HepG2 (cell line): ENCODE results near the gene C9orf50. TPM values are rescaled to one million over a fixed set of nuclear protein-coding genes. Genes with fewer than 3 reads are reported as not detected.

Source experiments
- MBD4 ChIP-seq: IDR thresholded peaks from 2 replicates; pipeline ENCODE4 v1.6.1; 2012; ENCODE audit warnings: low read length, inconsistent platforms, borderline replicate concordance
- NFYC ChIP-seq: IDR thresholded peaks from 2 replicates; pipeline ENCODE4 v1.6.1; 2016; ENCODE audit warnings: missing genetic modification reagents, missing compliant biosample characterization
- PRPF4 ChIP-seq: fragments of 200-400 bp; formaldehyde crosslinking; IDR thresholded peaks from 2 replicates; pipeline ENCODE4 v1.6.1; 2016; ENCODE audit warnings: low read length, low read depth; ENCODE audit not compliant: poor library complexity, severe bottlenecking
- SMAD9 ChIP-seq: sonication (generic); formaldehyde crosslinking; IDR thresholded peaks from 2 replicates; pipeline ENCODE4 v1.5.1; 2020; ENCODE audit warnings: mild to moderate bottlenecking, missing genetic modification reagents
- TCF12 ChIP-seq, 2 experiments: fragments of 450-650 bp in 1 of 2; sonication (generic) in 1 of 2; formaldehyde crosslinking in 1 of 2; IDR thresholded peaks; 2 replicates each; pipeline versions ENCODE4 v1.6.1 to v1.8.0; 2017 to 2022; ENCODE audit warnings: antibody characterized with exemption in 1 of 2, mild to moderate bottlenecking in 1 of 2, missing genetic modification reagents in 1 of 2, moderate library complexity in 1 of 2
- ZNF225 ChIP-seq: sonication (generic); formaldehyde crosslinking; IDR thresholded peaks from 2 replicates; pipeline ENCODE4 v1.4.0; 2020; ENCODE audit warnings: mild to moderate bottlenecking, missing genetic modification reagents
- ZNF605 ChIP-seq: sonication (generic); formaldehyde crosslinking; IDR thresholded peaks from 2 replicates; pipeline ENCODE4 v1.8.0; 2022; ENCODE audit warnings: mild to moderate bottlenecking, missing genetic modification reagents
- polyA plus RNA-seq, 8 experiments: library from polyadenylated mRNA; depleted of rRNA in 3 of 8; stranded (reverse) in 7 of 8; unstranded in 1 of 8; fragments of >200 nt; fragmentation: Illumina TruSeq in 4 of 8; extraction: Trizol in 4 of 8; gene quantifications; 2 replicates each; pipeline versions ENCODE4 v1.2.1 to v1.2.3, GENCODE V29; 2011 to 2016; ENCODE audit warnings: low read depth in 4 of 8, missing spikeins in 1 of 8, mixed read lengths in 1 of 8; ENCODE audit not compliant: insufficient read depth in 1 of 8
- total RNA-seq, 5 experiments: library from RNA; depleted of rRNA; stranded (reverse); fragments of >200 nt; fragmentation: Illumina TruSeq; extraction: Trizol; gene quantifications; 2 replicates each; pipeline ENCODE4 v1.2.3, GENCODE V29; 2016; ENCODE audit warnings: low read depth in 1 of 5
- TF ChIP-seq, protein P1 (sequence below): sonication (generic); formaldehyde crosslinking; IDR thresholded peaks from 2 replicates; pipeline ENCODE4 v1.4.0; 2020; ENCODE audit warnings: missing genetic modification reagents, borderline replicate concordance
- TF ChIP-seq, protein P2 (sequence below): sonication (generic); formaldehyde crosslinking; conservative IDR thresholded peaks from 2 replicates; pipeline ENCODE4 v1.8.0; 2022; ENCODE audit warnings: low read depth, missing genetic modification reagents
- TF ChIP-seq, protein P3 (sequence below): sonication (generic); formaldehyde crosslinking; IDR thresholded peaks from 2 replicates; pipeline ENCODE4 v1.4.0; 2020; ENCODE audit warnings: mild to moderate bottlenecking, missing genetic modification reagents
- TF ChIP-seq, protein P4 (sequence below): sonication (generic); formaldehyde crosslinking; IDR thresholded peaks from 2 replicates; pipeline ENCODE4 v1.8.1; 2023; ENCODE audit warnings: missing genetic modification reagents, inconsistent platforms, borderline replicate concordance
- TF ChIP-seq, protein P5 (sequence below): sonication (generic); formaldehyde crosslinking; IDR thresholded peaks from 2 replicates; pipeline ENCODE4 v1.4.0; 2020; ENCODE audit warnings: mild to moderate bottlenecking, missing genetic modification reagents

Gene C9orf50
- total and polyA plus RNA-seq, 2 of the 13 experiments (the other 11 are each of a cell fraction or from before 2014, with no cell fraction given): not detected

DNA sequence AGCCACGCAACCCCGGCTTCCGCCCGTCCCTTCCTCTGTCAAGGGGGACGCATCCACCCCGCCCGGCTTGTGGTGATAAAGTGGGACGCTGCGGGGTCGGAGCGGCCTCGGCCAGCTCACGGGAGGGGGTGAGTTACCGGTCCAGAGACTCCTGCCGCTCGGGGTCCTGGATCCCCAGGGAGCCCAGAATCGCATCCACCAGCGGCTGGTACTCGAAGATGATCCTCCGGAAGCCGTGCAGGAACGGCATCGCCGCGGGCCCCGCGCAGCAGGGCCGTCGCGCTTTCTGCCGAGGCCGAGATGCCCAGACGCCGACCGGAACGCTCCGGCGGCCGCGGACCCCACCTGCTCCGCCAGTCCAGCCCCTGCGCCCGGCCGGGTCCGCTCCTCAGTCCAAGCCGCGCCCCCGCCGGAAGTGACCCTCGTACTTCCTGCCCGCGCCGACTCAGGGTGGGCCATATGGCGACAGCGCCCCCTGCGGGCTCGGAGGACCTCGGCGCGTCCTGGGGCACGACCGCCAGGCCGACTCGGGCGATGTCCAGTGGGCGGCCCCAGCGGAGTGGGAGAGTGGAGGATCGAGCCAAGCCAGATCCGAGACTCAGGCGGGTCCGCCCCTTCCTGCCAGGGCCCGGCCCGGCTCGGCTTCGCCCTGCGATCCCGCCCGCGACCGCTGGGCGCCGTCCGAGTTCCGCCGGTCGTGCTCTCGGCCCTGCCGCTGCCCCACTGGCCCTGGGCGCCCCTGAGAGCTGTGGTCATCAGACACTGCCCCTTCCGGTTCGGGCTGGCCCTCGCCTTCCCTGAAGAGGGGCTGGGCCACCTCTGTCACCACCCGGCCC, 21.1 kb upstream of the C9orf50 start, which contains the start of gene ASB6 (continued):
- TF ChIP-seq, protein P1, sequence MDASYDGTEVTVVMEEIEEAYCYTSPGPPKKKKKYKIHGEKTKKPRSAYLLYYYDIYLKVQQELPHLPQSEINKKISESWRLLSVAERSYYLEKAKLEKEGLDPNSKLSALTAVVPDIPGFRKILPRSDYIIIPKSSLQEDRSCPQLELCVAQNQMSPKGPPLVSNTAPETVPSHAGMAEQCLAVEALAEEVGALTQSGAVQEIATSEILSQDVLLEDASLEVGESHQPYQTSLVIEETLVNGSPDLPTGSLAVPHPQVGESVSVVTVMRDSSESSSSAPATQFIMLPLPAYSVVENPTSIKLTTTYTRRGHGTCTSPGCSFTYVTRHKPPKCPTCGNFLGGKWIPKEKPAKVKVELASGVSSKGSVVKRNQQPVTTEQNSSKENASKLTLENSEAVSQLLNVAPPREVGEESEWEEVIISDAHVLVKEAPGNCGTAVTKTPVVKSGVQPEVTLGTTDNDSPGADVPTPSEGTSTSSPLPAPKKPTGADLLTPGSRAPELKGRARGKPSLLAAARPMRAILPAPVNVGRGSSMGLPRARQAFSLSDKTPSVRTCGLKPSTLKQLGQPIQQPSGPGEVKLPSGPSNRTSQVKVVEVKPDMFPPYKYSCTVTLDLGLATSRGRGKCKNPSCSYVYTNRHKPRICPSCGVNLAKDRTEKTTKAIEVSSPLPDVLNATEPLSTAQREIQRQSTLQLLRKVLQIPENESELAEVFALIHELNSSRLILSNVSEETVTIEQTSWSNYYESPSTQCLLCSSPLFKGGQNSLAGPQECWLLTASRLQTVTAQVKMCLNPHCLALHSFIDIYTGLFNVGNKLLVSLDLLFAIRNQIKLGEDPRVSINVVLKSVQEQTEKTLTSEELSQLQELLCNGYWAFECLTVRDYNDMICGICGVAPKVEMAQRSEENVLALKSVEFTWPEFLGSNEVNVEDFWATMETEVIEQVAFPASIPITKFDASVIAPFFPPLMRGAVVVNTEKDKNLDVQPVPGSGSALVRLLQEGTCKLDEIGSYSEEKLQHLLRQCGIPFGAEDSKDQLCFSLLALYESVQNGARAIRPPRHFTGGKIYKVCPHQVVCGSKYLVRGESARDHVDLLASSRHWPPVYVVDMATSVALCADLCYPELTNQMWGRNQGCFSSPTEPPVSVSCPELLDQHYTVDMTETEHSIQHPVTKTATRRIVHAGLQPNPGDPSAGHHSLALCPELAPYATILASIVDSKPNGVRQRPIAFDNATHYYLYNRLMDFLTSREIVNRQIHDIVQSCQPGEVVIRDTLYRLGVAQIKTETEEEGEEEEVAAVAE (CRISPR knock-in tag): peak; percentile 76; the same call in 1 of the 2 replicates
- TF ChIP-seq, protein P2, sequence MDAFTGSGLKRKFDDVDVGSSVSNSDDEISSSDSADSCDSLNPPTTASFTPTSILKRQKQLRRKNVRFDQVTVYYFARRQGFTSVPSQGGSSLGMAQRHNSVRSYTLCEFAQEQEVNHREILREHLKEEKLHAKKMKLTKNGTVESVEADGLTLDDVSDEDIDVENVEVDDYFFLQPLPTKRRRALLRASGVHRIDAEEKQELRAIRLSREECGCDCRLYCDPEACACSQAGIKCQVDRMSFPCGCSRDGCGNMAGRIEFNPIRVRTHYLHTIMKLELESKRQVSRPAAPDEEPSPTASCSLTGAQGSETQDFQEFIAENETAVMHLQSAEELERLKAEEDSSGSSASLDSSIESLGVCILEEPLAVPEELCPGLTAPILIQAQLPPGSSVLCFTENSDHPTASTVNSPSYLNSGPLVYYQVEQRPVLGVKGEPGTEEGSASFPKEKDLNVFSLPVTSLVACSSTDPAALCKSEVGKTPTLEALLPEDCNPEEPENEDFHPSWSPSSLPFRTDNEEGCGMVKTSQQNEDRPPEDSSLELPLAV (CRISPR knock-in tag): no peak
- TF ChIP-seq PRPF4 (no peak), SMAD9 (CRISPR knock-in tag) (no peak), TCF12 (IDR thresholded peaks at IDR 0.05) (no peak), TCF12 (CRISPR knock-in tag; IDR thresholded peaks at IDR 0.05) (no peak; the same call in 1 of the 2 replicates), NFYC (peak; percentile 57), MBD4 (no peak), ZNF605 (CRISPR knock-in tag) (peak; percentile 36; the same call in 1 of the 2 replicates), ZNF225 (CRISPR knock-in tag) (no peak)
- TF ChIP-seq, protein P3, sequence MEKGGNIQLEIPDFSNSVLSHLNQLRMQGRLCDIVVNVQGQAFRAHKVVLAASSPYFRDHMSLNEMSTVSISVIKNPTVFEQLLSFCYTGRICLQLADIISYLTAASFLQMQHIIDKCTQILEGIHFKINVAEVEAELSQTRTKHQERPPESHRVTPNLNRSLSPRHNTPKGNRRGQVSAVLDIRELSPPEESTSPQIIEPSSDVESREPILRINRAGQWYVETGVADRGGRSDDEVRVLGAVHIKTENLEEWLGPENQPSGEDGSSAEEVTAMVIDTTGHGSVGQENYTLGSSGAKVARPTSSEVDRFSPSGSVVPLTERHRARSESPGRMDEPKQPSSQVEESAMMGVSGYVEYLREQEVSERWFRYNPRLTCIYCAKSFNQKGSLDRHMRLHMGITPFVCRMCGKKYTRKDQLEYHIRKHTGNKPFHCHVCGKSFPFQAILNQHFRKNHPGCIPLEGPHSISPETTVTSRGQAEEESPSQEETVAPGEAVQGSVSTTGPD (CRISPR knock-in tag): no peak
- TF ChIP-seq, protein P4, sequence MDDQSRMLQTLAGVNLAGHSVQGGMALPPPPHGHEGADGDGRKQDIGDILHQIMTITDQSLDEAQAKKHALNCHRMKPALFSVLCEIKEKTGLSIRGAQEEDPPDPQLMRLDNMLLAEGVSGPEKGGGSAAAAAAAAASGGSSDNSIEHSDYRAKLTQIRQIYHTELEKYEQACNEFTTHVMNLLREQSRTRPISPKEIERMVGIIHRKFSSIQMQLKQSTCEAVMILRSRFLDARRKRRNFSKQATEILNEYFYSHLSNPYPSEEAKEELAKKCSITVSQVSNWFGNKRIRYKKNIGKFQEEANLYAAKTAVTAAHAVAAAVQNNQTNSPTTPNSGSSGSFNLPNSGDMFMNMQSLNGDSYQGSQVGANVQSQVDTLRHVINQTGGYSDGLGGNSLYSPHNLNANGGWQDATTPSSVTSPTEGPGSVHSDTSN (CRISPR knock-in tag): no peak
- TF ChIP-seq, protein P5, sequence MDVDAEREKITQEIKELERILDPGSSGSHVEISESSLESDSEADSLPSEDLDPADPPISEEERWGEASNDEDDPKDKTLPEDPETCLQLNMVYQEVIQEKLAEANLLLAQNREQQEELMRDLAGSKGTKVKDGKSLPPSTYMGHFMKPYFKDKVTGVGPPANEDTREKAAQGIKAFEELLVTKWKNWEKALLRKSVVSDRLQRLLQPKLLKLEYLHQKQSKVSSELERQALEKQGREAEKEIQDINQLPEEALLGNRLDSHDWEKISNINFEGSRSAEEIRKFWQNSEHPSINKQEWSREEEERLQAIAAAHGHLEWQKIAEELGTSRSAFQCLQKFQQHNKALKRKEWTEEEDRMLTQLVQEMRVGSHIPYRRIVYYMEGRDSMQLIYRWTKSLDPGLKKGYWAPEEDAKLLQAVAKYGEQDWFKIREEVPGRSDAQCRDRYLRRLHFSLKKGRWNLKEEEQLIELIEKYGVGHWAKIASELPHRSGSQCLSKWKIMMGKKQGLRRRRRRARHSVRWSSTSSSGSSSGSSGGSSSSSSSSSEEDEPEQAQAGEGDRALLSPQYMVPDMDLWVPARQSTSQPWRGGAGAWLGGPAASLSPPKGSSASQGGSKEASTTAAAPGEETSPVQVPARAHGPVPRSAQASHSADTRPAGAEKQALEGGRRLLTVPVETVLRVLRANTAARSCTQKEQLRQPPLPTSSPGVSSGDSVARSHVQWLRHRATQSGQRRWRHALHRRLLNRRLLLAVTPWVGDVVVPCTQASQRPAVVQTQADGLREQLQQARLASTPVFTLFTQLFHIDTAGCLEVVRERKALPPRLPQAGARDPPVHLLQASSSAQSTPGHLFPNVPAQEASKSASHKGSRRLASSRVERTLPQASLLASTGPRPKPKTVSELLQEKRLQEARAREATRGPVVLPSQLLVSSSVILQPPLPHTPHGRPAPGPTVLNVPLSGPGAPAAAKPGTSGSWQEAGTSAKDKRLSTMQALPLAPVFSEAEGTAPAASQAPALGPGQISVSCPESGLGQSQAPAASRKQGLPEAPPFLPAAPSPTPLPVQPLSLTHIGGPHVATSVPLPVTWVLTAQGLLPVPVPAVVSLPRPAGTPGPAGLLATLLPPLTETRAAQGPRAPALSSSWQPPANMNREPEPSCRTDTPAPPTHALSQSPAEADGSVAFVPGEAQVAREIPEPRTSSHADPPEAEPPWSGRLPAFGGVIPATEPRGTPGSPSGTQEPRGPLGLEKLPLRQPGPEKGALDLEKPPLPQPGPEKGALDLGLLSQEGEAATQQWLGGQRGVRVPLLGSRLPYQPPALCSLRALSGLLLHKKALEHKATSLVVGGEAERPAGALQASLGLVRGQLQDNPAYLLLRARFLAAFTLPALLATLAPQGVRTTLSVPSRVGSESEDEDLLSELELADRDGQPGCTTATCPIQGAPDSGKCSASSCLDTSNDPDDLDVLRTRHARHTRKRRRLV: no peak
